Neural cell (in vitro differentiated cells): Measurements from ENCODE around the gene LDAF1. TPM values are rescaled to one million over a fixed set of nuclear protein-coding genes. Genes with fewer than 3 reads are reported as not detected.

Experiments used
- H2AFZ ChIP-seq: fragments of 200-600, 300-800 bp; sonication (generic), shearing (Covaris generic); 2 replicates; pipeline ENCODE4 v1.6.0; 2014; ENCODE audit warnings: low read depth, mild to moderate bottlenecking, antibody characterized with exemption, low read length, moderate library complexity
- H3F3A ChIP-seq: fragments of 200-600 bp; shearing (Covaris generic); 2 replicates; pipeline ENCODE4 v1.6.1; 2016; ENCODE audit warnings: mild to moderate bottlenecking, moderate library complexity, mixed read lengths, antibody characterized with exemption, low read length; ENCODE audit not compliant: insufficient read depth, poor library complexity, severe bottlenecking
- H3K27ac ChIP-seq: fragments of 200-600, 300-800 bp; sonication (generic), shearing (Covaris generic); 2 replicates; pipeline ENCODE4 v1.5.1; 2014; ENCODE audit warnings: mild to moderate bottlenecking, low read length, moderate library complexity
- H3K27me3 ChIP-seq: fragments of 300-800, 200-600 bp; sonication (generic), shearing (Covaris generic); 2 replicates; pipeline ENCODE4 v1.6.0; 2014; ENCODE audit warnings: mild to moderate bottlenecking, low read depth, low read length, moderate library complexity; ENCODE audit not compliant: insufficient read depth
- H3K36me3 ChIP-seq: fragments of 300-800, 200-600 bp; sonication (generic), shearing (Covaris generic); 2 replicates; pipeline ENCODE4 v1.5.1; 2014; ENCODE audit warnings: mild to moderate bottlenecking, antibody characterized with exemption, low read length, moderate library complexity; ENCODE audit not compliant: insufficient read depth
- H3K4me2 ChIP-seq: fragments of 300-800, 200-600 bp; sonication (generic), shearing (Covaris generic); 2 replicates; pipeline ENCODE4 v1.6.0; 2014; ENCODE audit warnings: mild to moderate bottlenecking, low read length
- H3K4me3 ChIP-seq: fragments of 300-800, 200-600 bp; sonication (generic), shearing (Covaris generic); 2 replicates; pipeline ENCODE4 v1.5.1; 2014; ENCODE audit warnings: mild to moderate bottlenecking, low read length, moderate library complexity
- H3K79me2 ChIP-seq: fragments of 200-600 bp; shearing (Covaris generic); replicated peaks from 2 replicates; pipeline ENCODE4 v1.6.0; 2014; ENCODE audit warnings: mild to moderate bottlenecking, low read length, moderate library complexity; ENCODE audit not compliant: insufficient read depth
- H3K9ac ChIP-seq: fragments of 300-800, 200-600 bp; sonication (generic), shearing (Covaris generic); 2 replicates; pipeline ENCODE4 v1.6.1; 2016; ENCODE audit warnings: mild to moderate bottlenecking, low read length, mixed read lengths
- H3K9me2 ChIP-seq: fragments of 200-600 bp; shearing (Covaris generic); 2 replicates; pipeline ENCODE4 v1.6.1; 2016; ENCODE audit warnings: mild to moderate bottlenecking, low read length, mixed read lengths; ENCODE audit not compliant: insufficient read depth
- H3K9me3 ChIP-seq: fragments of 200-600, 300-800 bp; sonication (generic), shearing (Covaris generic); 2 replicates; pipeline ENCODE4 v1.6.1; 2016; ENCODE audit warnings: mild to moderate bottlenecking, mixed run types, low read length, moderate library complexity, mixed read lengths
- H4K20me1 ChIP-seq: fragments of 200-600 bp; shearing (Covaris generic); 2 replicates; pipeline ENCODE4 v1.6.1; 2016; ENCODE audit warnings: mild to moderate bottlenecking, mixed run types; ENCODE audit not compliant: insufficient read depth
- CTCF ChIP-seq: fragments of 450-650 bp; IDR thresholded peaks from 2 replicates; pipeline ENCODE4 v1.5.1; 2014; ENCODE audit warnings: antibody characterized with exemption, mild to moderate bottlenecking, moderate library complexity; ENCODE audit not compliant: poor library complexity, severe bottlenecking
- EP300 ChIP-seq: fragments of 450-650 bp; conservative IDR thresholded peaks from 2 replicates; pipeline ENCODE4 v1.6.1; 2014; ENCODE audit warnings: antibody characterized with exemption, mild to moderate bottlenecking, moderate library complexity; ENCODE audit not compliant: poor library complexity, severe bottlenecking
- EZH2 ChIP-seq: fragments of 200-600, 300-800 bp; shearing (Covaris generic), sonication (generic); IDR thresholded peaks from 2 replicates; pipeline ENCODE4 v1.6.1; 2014; ENCODE audit warnings: antibody characterized with exemption, low read length, borderline replicate concordance, mild to moderate bottlenecking; ENCODE audit not compliant: insufficient read depth, poor library complexity, severe bottlenecking
- MXI1 ChIP-seq: fragments of 450-650 bp; conservative IDR thresholded peaks from 2 replicates; pipeline ENCODE4 v1.6.1; 2014; ENCODE audit warnings: antibody characterized with exemption, mild to moderate bottlenecking; ENCODE audit not compliant: poor library complexity, severe bottlenecking
- POLR2AphosphoS5 ChIP-seq: IDR thresholded peaks from 2 replicates; pipeline ENCODE4 v1.6.1; 2012
- RAD21 ChIP-seq: fragments of 450-650 bp; conservative IDR thresholded peaks from 2 replicates; pipeline ENCODE4 v1.6.1; 2014; ENCODE audit warnings: antibody characterized with exemption, mild to moderate bottlenecking, moderate library complexity
- REST ChIP-seq: IDR thresholded peaks from 2 replicates; pipeline ENCODE4 v1.6.1; 2012; ENCODE audit warnings: borderline replicate concordance
- SMC3 ChIP-seq: fragments of 450-650 bp; conservative IDR thresholded peaks from 2 replicates; pipeline ENCODE4 v1.6.1; 2014; ENCODE audit warnings: antibody characterized with exemption, mild to moderate bottlenecking, moderate library complexity; ENCODE audit not compliant: poor library complexity
- TAF1 ChIP-seq: IDR thresholded peaks from 2 replicates; pipeline ENCODE4 v1.6.1; 2012; ENCODE audit warnings: low read depth
- polyA plus RNA-seq: library from polyadenylated mRNA; depleted of rRNA; stranded (reverse); fragments of >200 nt; gene quantifications from 2 replicates; pipeline ENCODE4 v1.2.3, GENCODE V29; 2014

Gene LDAF1
- polyA plus RNA-seq, 1 donor from 2014 or later = 10.8 TPM

GRCh38 chr16:21199607-21200218 is 41.2 kb downstream of the LDAF1 start:
- H3K4me3 ChIP-seq = no peak overlapping the region
- no peak overlapping the region for H2AFZ ChIP-seq
- no peaks in the 10 kb centered on the region for H4K20me1 ChIP-seq
- no peaks in the 10 kb centered on the region for H3F3A ChIP-seq
- H3K36me3 ChIP-seq = no peaks in the 10 kb centered on the region
- H3K27me3 ChIP-seq = no peaks in the 10 kb centered on the region
- H3K9me2 ChIP-seq = no peaks in the 10 kb centered on the region
- H3K27ac ChIP-seq = no peak overlapping the region
- no peaks in the 10 kb centered on the region for H3K79me2 ChIP-seq
- TF ChIP-seq POLR2AphosphoS5 (no peak), MXI1 (no peak), EP300 (no peak), EZH2 (no peak), REST (no peak)
- H3K9ac ChIP-seq = no peak overlapping the region
- no peak overlapping the region for H3K4me2 ChIP-seq
- no peaks in the 10 kb centered on the region for H3K9me3 ChIP-seq

GRCh38 chr16:21203155-21203797 is 44.8 kb downstream of the LDAF1 start:
- TF ChIP-seq TAF1 = no peak
- TF ChIP-seq EZH2 = no peak
- TF ChIP-seq MXI1 = no peak
- no peak for TF ChIP-seq EP300
- TF ChIP-seq RAD21 = no peak
- TF ChIP-seq SMC3 = no peak
- TF ChIP-seq REST = no peak
- no peak for TF ChIP-seq POLR2AphosphoS5
- no peak for TF ChIP-seq CTCF
- Histone ChIP-seq H3K9me3 (peaks cover 3% of the 10 kb centered on the region), H3K4me2 (no peak overlapping the region), H3K4me3 (no peak overlapping the region), H3K27me3 (no peaks in the 10 kb centered on the region), H3F3A (no peaks in the 10 kb centered on the region), H4K20me1 (no peaks in the 10 kb centered on the region), H3K27ac (no peak overlapping the region), H3K79me2 (no peaks in the 10 kb centered on the region), H2AFZ (no peak overlapping the region), H3K36me3 (no peaks in the 10 kb centered on the region), H3K9ac (no peak overlapping the region), H3K9me2 (no peaks in the 10 kb centered on the region)
